Urothelium cell line (cell line): Measurements from ENCODE around the gene FRG2.
"Not testable (repeated sequence)": the region's sequence is repeated elsewhere in the genome, so short reads cannot be mapped to it uniquely, and the experiment has no call there.

ENCODE experiments used
- DNase-seq: peaks from one replicate; pipeline ENCODE4 v3.0.0; 2011; ENCODE audit warnings: low spot score, mixed read lengths
- FAIRE-seq: peaks from 2 replicates; lab custom pipeline; 2011; peaks lifted over from hg19 to GRCh38; lab: Jason Lieb, UNC

FRG2 gene

GRCh38 chr4:190027156-190027555, at the start of gene FRG2:
Gene FRG2, minus strand, starts transcription at chr4:190027256. Its CDS starts 52 bp downstream, at chr4:190027204.
- not testable (repeated sequence) for FAIRE-seq, DNase-seq

- not testable (repeated sequence) for DNase-seq, FAIRE-seq
These were observed 41.3 kb upstream of the FRG2 start for GRCh38 chr4:190068351-190068750.

- not testable (repeated sequence) for FAIRE-seq
These were observed 37.7 kb upstream of the FRG2 start for GRCh38 chr4:190064805-190065204.

GRCh38 chr4:190064342-190064741, 37.3 kb upstream of the FRG2 start, which contains the start of gene DBET:
Gene DBET, plus strand, starts transcription at chr4:190064502.
- not testable (repeated sequence) for FAIRE-seq, DNase-seq

More at GRCh38 chr4:190064805-190065204, 37.7 kb upstream of the FRG2 start:
- not testable (repeated sequence) for DNase-seq

GRCh38 chr4:190058997-190059396, 31.9 kb upstream of the FRG2 start:
- not testable (repeated sequence) for DNase-seq, FAIRE-seq

- DNase-seq, FAIRE-seq: not testable (repeated sequence)
These were observed 22.6 kb upstream of the FRG2 start for GRCh38 chr4:190049378-190050239.

- DNase-seq, FAIRE-seq: not testable (repeated sequence)
These were observed 20.6 kb upstream of the FRG2 start for GRCh38 chr4:190047627-190048026.

- FAIRE-seq, DNase-seq: not testable (repeated sequence)
These were observed 13.8 kb upstream of the FRG2 start for GRCh38 chr4:190040873-190041272.

GRCh38 chr4:190037704-190038388, 10.8 kb upstream of the FRG2 start:
- not testable (repeated sequence) for FAIRE-seq, DNase-seq

GRCh38 chr4:190031264-190031663, 4.2 kb upstream of the FRG2 start:
- DNase-seq, FAIRE-seq: not testable (repeated sequence)

- peak; percentile 100 for FAIRE-seq
- DNase-seq = not testable (repeated sequence)
These were observed 4.3 kb downstream of the FRG2 start for GRCh38 chr4:190022614-190023281.

- DNase-seq, FAIRE-seq: not testable (repeated sequence)
These were observed 5.1 kb downstream of the FRG2 start for GRCh38 chr4:190021973-190022372.

GRCh38 chr4:190020790-190021717, 6.0 kb downstream of the FRG2 start:
- FAIRE-seq (no peak), DNase-seq (peak; percentile 91)

- not testable (repeated sequence) for DNase-seq
- peak; percentile 100 for FAIRE-seq
These were observed 7.1 kb downstream of the FRG2 start for GRCh38 chr4:190019859-190020463.

- FAIRE-seq = no peak
- DNase-seq = no peak
These were observed 7.8 kb downstream of the FRG2 start for GRCh38 chr4:190019023-190019858.

- DNase-seq = no peak
- FAIRE-seq = no peak
These were observed 8.7 kb downstream of the FRG2 start for GRCh38 chr4:190018201-190018920.

GRCh38 chr4:190017357-190018200, 9.5 kb downstream of the FRG2 start:
- DNase-seq = no peak
- no peak for FAIRE-seq
